Mesothelial cell of epicardium (in vitro differentiated cells): ENCODE results near the gene EIF3K. TPM values are rescaled to one million over a fixed set of nuclear protein-coding genes. Genes with fewer than 3 reads are reported as not detected.
"Not testable (repeated sequence)": the region's sequence is repeated elsewhere in the genome, so short reads cannot be mapped to it uniquely, and the experiment has no call there.

Experiments
- DNase-seq, 2 experiments: peaks; one replicate each; pipeline ENCODE4 v3.0.0; 2021; ENCODE audit warnings: low spot score in 2 of 2; ENCODE audit not compliant: unreplicated experiment in 2 of 2
- H3K27ac Mint-ChIP-seq: 2 replicates; pipeline ENCODE4 v1.8.0; 2021; ENCODE audit warnings: mixed read lengths
- H3K27me3 Mint-ChIP-seq: 2 replicates; pipeline ENCODE4 v1.8.0; 2021; ENCODE audit warnings: low read depth, mixed read lengths
- H3K36me3 Mint-ChIP-seq: 2 replicates; pipeline ENCODE4 v1.8.0; 2021; ENCODE audit warnings: mixed read lengths
- H3K4me1 Mint-ChIP-seq: 2 replicates; pipeline ENCODE4 v1.8.0; 2021; ENCODE audit warnings: mixed read lengths
- H3K4me3 Mint-ChIP-seq: 2 replicates; pipeline ENCODE4 v1.8.0; 2021; ENCODE audit warnings: mild to moderate bottlenecking, moderate library complexity, mixed read lengths
- H3K9me3 Mint-ChIP-seq: 2 replicates; pipeline ENCODE4 v1.8.0; 2021; ENCODE audit warnings: mixed read lengths
- CTCF ChIP-seq: fragments of 200-600 bp; sonication (generic); IDR thresholded peaks from one replicate; pipeline ENCODE4 v1.5.0; 2021; ENCODE audit warnings: antibody characterized with exemption; ENCODE audit not compliant: unreplicated experiment
- total RNA-seq: library from RNA; stranded (reverse); gene quantifications from 3 replicates; pipeline ENCODE4 v1.2.1, GENCODE V29; 2021

The EIF3K gene
- total RNA-seq, 1 donor from 2014 or later = 198 TPM

- TF ChIP-seq CTCF = no peak
- Mint-ChIP-seq H3K27me3 (no peaks in the 10 kb centered on the region), H3K4me1 (peaks cover 22% of the 10 kb centered on the region), H3K36me3 (peaks cover 13% of the 10 kb centered on the region), H3K4me3 (peak overlapping the region; percentile 96), H3K9me3 (no peaks in the 10 kb centered on the region), H3K27ac (peak overlapping the region; percentile 98)
- DNase-seq = no peak
Measured at GRCh38 chr19:38619361-38620174, 580 bp downstream of the EIF3K start.

GRCh38 chr19:38624822-38625221, 5.8 kb downstream of the EIF3K start:
- DNase-seq = no peak
- TF ChIP-seq CTCF = no peak
- Mint-ChIP-seq H3K27me3 (no peaks in the 10 kb centered on the region), H3K9me3 (no peaks in the 10 kb centered on the region), H3K27ac (no peak overlapping the region), H3K36me3 (peaks cover 30% of the 10 kb centered on the region), H3K4me3 (no peak overlapping the region), H3K4me1 (peaks cover 4% of the 10 kb centered on the region)

GRCh38 chr19:38626401-38626800, 7.4 kb downstream of the EIF3K start:
- Mint-ChIP-seq H3K27me3 (no peaks in the 10 kb centered on the region), H3K4me3 (no peak overlapping the region), H3K27ac (no peak overlapping the region), H3K36me3 (peaks cover 32% of the 10 kb centered on the region), H3K4me1 (no peaks in the 10 kb centered on the region), H3K9me3 (no peaks in the 10 kb centered on the region)
- no peak for TF ChIP-seq CTCF
- DNase-seq = no peak

GRCh38 chr19:38629568-38629967, 10.6 kb downstream of the EIF3K start:
- no peak overlapping the region for H3K27ac Mint-ChIP-seq
- H3K9me3 Mint-ChIP-seq = no peaks in the 10 kb centered on the region
- H3K4me3 Mint-ChIP-seq = no peak overlapping the region
- H3K4me1 Mint-ChIP-seq = no peaks in the 10 kb centered on the region
- TF ChIP-seq CTCF = no peak
- DNase-seq = no peak
- peaks cover 31% of the 10 kb centered on the region for H3K36me3 Mint-ChIP-seq
- H3K27me3 Mint-ChIP-seq = no peaks in the 10 kb centered on the region

GRCh38 chr19:38631301-38631700, 12.3 kb downstream of the EIF3K start:
- H3K4me3 Mint-ChIP-seq, H3K4me1 Mint-ChIP-seq, H3K9me3 Mint-ChIP-seq, H3K27ac Mint-ChIP-seq, DNase-seq, H3K27me3 Mint-ChIP-seq: not testable (repeated sequence)
- H3K36me3 Mint-ChIP-seq = peaks cover 31% of the 10 kb centered on the region

- H3K4me1 Mint-ChIP-seq, H3K27me3 Mint-ChIP-seq, DNase-seq, H3K4me3 Mint-ChIP-seq, H3K9me3 Mint-ChIP-seq, H3K27ac Mint-ChIP-seq: not testable (repeated sequence)
- H3K36me3 Mint-ChIP-seq = peaks cover 30% of the 10 kb centered on the region
Measured at GRCh38 chr19:38631811-38632475, 13.0 kb downstream of the EIF3K start.
